Upper lobe of right lung (tissue), 1 donor: ENCODE measurements around the gene OR52N4. TPM values are rescaled to one million over a fixed set of nuclear protein-coding genes. Genes with fewer than 3 reads are reported as not detected.

Experiments
- ATAC-seq: fragments of 200-7000 bp; cut with Tn5 transposase; one replicate; pipeline ENCODE4 v1.9.1; 2020; ENCODE audit warnings: mild to moderate bottlenecking, moderate library complexity
- DNase-seq: peaks from one replicate; pipeline ENCODE4 v3.0.0-alpha.2; 2020
- H3K27ac ChIP-seq: fragments of 200-600 bp; one replicate; pipeline ENCODE4 v1.8.0; 2022
- H3K27me3 ChIP-seq: fragments of 200-600 bp; one replicate; pipeline ENCODE4 v1.8.0; 2022; ENCODE audit warnings: mild to moderate bottlenecking
- H3K36me3 ChIP-seq: fragments of 200-600 bp; one replicate; pipeline ENCODE4 v1.8.0; 2022
- H3K4me1 ChIP-seq: fragments of 200-600 bp; one replicate; pipeline ENCODE4 v1.8.0; 2022
- H3K4me3 ChIP-seq: fragments of 200-600 bp; one replicate; pipeline ENCODE4 v1.8.0; 2022; ENCODE audit warnings: mild to moderate bottlenecking
- H3K9me3 ChIP-seq: fragments of 200-600 bp; one replicate; pipeline ENCODE4 v1.8.0; 2022
- intact Hi-C: fragments of 100-400 bp; cut with DNase I; formaldehyde crosslinking; loops from one replicate; pipeline ENCODE4 v1.11.0; 2022
- total RNA-seq: library from RNA; stranded (reverse); fragmentation: NEBNext Ultra II Directional; extraction: Animal tissue kit (Norgen Biotek cat#: 25700); gene quantifications from one replicate; pipeline ENCODE4 v1.2.1, GENCODE V29; 2021
- TF ChIP-seq, protein P1 (sequence below): fragments of 200-600 bp; IDR thresholded peaks from one replicate; pipeline ENCODE4 v1.8.0; 2022; ENCODE audit warnings: antibody characterized with exemption
- donor health status: DM: no; HTN: yes; CAD: no; lungs with severe emphysema.

Gene OR52N4
- total RNA-seq, 1 donor from 2014 or later: 0.93 TPM

DNA sequence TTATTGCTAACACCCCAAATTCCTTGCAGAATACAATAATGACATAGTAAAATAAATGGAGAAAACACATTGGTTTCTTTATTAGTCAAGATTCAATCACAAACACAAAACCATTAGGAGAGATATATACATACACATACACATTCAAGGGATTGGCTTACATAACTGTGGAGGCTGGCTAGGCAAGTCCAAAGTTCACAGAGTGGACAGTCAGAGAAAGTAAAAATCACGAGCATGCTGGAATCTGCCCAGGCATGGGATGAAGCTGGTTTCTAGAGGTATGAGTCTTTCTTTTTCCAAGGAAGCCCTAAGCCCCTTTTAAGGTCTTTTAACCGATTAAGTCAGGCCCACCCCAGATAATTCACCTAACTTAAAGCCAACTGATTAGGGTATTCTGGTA lies 31.4 kb upstream of the OR52N4 start:
- Histone ChIP-seq H3K4me1 (no peaks in the 10 kb centered on the region), H3K27ac (no peak overlapping the region), H3K27me3 (no peaks in the 10 kb centered on the region), H3K9me3 (no peaks in the 10 kb centered on the region), H3K36me3 (no peaks in the 10 kb centered on the region), H3K4me3 (no peak overlapping the region)
- DNase-seq: no peak
- TF ChIP-seq, protein P1, sequence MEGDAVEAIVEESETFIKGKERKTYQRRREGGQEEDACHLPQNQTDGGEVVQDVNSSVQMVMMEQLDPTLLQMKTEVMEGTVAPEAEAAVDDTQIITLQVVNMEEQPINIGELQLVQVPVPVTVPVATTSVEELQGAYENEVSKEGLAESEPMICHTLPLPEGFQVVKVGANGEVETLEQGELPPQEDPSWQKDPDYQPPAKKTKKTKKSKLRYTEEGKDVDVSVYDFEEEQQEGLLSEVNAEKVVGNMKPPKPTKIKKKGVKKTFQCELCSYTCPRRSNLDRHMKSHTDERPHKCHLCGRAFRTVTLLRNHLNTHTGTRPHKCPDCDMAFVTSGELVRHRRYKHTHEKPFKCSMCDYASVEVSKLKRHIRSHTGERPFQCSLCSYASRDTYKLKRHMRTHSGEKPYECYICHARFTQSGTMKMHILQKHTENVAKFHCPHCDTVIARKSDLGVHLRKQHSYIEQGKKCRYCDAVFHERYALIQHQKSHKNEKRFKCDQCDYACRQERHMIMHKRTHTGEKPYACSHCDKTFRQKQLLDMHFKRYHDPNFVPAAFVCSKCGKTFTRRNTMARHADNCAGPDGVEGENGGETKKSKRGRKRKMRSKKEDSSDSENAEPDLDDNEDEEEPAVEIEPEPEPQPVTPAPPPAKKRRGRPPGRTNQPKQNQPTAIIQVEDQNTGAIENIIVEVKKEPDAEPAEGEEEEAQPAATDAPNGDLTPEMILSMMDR: no peak
- intact Hi-C loops: no loop called here
- no peak for ATAC-seq

DNA sequence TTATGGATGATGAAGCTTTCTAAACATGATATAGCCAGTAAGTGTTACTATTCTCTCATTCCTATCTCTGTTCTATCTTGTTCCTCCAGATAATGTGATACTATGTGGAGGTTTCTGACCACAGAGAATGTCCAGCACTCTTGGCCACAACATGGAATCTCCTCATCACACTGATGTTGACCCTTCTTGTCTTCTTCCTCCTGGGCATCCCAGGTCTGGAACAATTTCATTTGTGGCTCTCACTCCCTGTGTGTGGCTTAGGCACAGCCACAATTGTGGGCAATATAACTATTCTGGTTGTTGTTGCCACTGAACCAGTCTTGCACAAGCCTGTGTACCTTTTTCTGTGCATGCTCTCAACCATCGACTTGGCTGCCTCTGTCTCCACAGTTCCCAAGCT lies 27.7 kb upstream of the OR52N4 start:
- no peak overlapping the region for H3K27ac ChIP-seq
- ATAC-seq (no peak), DNase-seq (no peak)
- intact Hi-C loops: no loop called here
- no peaks in the 10 kb centered on the region for H3K9me3 ChIP-seq
- H3K27me3 ChIP-seq: no peaks in the 10 kb centered on the region
- no peaks in the 10 kb centered on the region for H3K36me3 ChIP-seq
- H3K4me1 ChIP-seq: no peaks in the 10 kb centered on the region
- no peak overlapping the region for H3K4me3 ChIP-seq
- TF ChIP-seq, protein P1: no peak

DNA sequence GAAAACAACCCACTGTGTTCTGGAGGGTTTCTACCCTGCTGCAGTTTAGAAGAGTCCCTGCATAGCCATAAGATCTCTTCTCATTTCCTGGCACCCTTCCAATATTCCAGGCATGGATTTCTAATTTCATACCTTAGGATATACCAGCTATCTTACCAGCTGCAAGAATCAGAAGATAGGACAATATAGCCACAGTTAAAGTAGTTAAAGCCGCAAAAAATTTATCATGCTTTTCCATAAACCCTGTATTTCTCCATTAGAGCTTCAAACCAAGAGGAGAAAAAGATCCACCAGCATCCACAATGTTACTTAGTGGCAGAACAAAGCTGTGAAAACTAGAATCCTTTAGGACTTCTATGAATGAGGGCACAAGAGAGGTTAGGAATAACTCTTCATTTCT lies 26.4 kb upstream of the OR52N4 start:
- ATAC-seq (no peak), DNase-seq (no peak)
- TF ChIP-seq, protein P1: no peak
- Histone ChIP-seq H3K4me3 (no peak overlapping the region), H3K9me3 (no peaks in the 10 kb centered on the region), H3K36me3 (no peaks in the 10 kb centered on the region), H3K27me3 (no peaks in the 10 kb centered on the region), H3K27ac (no peak overlapping the region), H3K4me1 (no peaks in the 10 kb centered on the region)
- intact Hi-C loops: no loop called here

DNA sequence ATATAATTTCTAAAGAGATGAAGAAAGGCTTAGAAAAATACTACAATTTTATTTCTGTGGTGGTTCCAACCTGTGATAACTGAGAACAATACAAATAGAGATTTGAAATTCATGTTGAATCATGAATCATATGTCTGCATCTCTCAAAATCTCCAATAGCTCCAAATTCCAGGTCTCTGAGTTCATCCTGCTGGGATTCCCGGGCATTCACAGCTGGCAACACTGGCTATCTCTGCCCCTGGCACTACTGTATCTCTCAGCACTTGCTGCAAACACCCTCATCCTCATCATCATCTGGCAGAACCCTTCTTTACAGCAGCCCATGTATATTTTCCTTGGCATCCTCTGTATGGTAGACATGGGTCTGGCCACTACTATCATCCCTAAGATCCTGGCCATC lies 17.6 kb upstream of the OR52N4 start, which contains the start of gene OR56B1:
Gene OR56B1 (plus strand): TSS at position 53 of the 400 bp plus-strand sequence. CDS start 69 bp downstream, at position 122.
- ATAC-seq: no peak
- no peak for DNase-seq
- Histone ChIP-seq H3K27ac (no peak within 1 kb of the TSS), H3K9me3 (no peaks in the 10 kb centered on the region), H3K27me3 (no peaks in the 10 kb centered on the region), H3K36me3 (no peaks in the 10 kb centered on the region), H3K4me1 (no peaks in the 10 kb centered on the region), H3K4me3 (no peak within 1 kb of the TSS)
- intact Hi-C loops: no loop called here
- TF ChIP-seq, protein P1: no peak

DNA sequence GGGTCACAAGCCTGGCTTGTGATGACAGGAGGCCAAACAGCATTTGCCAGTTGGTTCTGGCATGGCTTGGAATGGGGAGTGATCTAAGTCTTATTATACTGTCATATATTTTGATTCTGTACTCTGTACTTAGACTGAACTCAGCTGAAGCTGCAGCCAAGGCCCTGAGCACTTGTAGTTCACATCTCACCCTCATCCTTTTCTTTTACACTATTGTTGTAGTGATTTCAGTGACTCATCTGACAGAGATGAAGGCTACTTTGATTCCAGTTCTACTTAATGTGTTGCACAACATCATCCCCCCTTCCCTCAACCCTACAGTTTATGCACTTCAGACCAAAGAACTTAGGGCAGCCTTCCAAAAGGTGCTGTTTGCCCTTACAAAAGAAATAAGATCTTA lies 17.0 kb upstream of the OR52N4 start:
- TF ChIP-seq, protein P1: no peak
- ATAC-seq: peak; percentile 30
- no peaks in the 10 kb centered on the region for H3K4me1 ChIP-seq

More for the DNA sequence above, 17.0 kb upstream of the OR52N4 start:
- Histone ChIP-seq H3K36me3 (no peaks in the 10 kb centered on the region), H3K27ac (no peak overlapping the region), H3K9me3 (no peaks in the 10 kb centered on the region), H3K27me3 (no peaks in the 10 kb centered on the region), H3K4me3 (no peak overlapping the region)
- no peak for DNase-seq
- intact Hi-C loops: no loop called here
